ENCODE results near the gene SDCBP2. TPM values are rescaled to one million over a fixed set of nuclear protein-coding genes. Genes with fewer than 3 reads are reported as not detected.
A peak's percentile ranks its signal among the peaks of the same experiment; 100 is the strongest.

The SDCBP2 gene
- total RNA-seq, 2 donors from 2014 or later, result 3.1 to 5.4 TPM

DNA sequence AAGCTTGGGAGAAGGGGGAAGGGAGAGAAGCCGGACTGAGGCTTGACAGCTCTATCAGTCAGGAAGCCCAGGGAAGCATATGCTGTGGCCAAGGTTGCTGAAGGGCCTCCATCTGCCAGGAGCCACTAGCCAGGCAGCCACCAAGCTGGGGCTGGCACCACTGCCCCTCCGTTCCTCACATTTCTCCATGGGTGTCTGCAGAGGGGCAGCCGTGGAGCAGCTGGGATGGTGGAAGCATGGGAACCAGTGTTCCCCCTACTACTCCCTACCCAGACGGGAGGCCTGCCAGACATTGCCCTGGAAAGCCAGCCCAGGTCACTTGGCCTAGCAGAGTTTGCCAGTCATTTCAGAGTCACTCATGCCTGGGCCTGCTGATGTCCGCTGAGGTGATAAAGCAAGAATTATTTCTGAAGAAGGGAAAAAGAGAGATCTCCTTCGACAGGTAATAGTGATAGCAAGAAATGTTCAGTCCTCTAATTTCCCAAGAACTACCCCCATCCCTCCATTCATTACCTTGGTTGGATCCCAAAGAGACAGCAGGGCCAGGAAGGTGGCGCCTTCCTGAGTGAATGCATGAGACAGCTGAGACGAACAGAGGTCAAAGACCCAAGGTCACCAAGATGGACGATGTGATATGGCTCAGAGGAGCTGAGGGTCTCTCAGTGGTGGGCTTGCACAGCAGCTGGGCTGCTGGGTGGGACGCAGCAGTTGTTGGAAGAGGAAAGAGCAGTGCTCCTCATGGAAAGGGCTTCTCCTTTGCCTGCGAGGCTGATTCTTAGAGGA lies 41.0 kb downstream of the SDCBP2 start:
- intact Hi-C loops (cut with DNase I), result no loop called here
- DNase-seq (ENCODE audit: low spot score), result peak; percentile 51

DNA sequence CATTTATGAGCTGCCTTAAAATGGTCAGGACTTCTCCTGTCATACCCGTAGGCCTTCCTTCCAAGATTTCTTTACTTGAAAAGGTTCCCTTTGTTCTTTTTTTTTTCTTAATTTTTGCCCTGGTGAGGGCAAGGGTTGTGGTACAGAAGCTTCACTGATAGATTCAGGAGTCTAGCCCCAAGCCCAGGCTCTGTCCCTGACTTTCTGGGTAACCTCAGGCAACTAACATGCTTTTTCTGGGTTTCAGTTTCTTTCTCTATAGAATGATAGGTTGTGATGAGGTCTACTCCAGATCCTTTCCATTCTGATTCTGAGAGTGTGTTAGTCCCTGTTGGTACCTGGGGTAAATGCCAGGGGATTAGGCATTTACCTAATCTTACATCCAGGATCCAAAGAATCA lies 41.6 kb downstream of the SDCBP2 start:
- no peak for DNase-seq (ENCODE audit: low spot score)

DNA sequence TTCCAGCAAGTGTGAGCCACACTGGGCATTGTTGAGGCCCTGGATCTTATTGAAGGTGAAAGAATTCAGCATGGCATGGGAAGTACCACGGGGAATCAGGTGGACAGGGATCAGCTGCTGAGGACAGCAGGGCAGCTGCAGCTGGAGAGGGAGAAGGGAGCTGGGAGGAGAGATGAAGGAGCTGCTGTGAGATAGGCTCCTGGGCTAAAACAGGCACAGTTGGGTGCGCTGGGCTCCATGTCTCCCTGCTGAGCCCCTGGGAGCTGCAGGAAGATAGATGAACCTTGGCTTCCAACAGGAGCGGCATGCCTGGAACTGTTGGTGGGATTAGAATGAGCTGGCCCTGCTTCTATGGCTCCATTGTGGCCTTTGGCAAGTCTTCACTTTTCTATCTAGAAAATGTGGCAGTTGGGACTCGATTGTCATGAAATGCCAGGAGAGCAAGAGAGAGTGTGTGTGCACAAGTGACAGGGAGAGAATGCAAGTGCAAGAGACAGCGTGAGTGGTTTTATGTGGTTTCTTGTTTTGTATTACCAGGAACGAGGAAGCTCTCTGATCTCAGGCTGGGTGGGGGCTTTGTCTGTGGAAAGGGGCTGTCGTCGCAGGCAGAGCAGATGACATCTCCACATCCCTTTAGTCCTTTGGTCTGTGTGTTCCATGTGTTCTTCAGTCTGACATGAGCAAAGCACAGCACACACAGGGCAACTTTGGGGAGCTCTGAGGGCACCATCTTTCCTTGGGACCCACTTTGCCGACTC lies 42.5 kb downstream of the SDCBP2 start:
- DNase-seq (ENCODE audit: low spot score), result peak; percentile 25
- intact Hi-C loops (cut with DNase I), result no loop called here

More for the DNA sequence above, 41.6 kb downstream of the SDCBP2 start:
- intact Hi-C loops (cut with DNase I), result no loop called here

DNA sequence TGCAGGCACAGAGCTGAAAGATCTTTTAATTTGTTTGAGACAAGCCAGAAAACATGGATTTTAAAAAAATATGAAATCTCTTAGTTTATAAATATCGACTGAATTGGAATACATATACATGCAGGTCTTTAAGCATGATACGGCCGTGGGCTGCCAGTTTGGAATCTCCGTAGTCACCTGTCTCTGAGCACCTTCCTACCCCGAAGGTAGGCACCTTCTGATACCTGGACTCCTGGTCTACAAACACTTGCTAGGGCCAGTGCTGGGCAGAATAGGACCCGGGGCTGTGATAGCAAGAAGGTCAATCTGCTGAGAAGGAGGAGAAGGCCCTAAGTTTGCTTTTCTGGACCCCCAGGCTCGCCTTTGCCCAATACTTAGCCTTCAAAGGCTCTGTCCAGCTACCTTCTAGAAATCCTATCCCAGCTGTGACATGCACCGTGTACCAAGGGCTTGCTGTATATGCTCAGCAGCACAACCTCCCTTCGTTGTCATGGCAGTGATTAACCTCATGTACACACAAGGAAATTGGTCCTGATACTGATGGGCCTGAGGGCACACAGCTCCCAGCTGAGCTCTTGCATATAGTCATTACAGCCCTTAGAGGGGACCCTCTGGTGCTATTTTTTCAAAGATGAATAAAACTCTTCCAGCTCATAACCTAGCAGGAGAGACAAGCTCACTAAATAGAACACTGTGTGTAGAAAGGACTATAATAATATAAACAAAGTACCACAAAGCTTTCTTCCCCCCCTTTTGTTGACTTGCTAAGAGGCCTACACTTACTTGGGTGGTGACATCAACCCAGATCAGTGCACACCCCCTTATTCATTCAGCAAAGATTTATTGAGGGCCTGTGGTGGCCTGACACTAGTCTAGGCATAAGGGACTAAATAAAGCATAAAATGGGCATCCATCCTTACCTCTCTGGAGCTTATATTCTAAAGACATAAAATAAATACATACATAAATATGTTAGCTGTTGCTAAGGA lies 45.1 kb downstream of the SDCBP2 start:
- intact Hi-C loops (cut with DNase I), result no loop called here
- DNase-seq (ENCODE audit: low spot score), result no peak

DNA sequence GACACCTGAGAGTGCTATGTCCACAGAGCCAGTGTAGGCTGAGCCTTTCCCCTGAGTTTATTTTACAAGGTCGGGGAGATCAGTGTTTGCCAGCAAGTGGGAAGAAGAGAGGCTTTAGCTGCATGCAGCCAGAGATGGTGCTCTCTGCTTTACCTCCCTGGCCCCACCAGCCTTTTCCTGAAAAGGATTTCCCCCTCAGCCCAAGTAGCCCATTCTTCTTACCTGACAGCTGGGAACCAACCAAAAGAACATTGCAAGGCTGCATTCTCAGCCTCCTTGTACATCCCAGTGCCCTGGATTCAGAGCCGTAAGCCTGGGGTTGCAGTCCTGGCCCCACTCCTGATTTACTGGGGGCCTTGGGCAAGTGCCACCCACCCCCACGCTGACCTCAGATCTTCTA lies 46.0 kb downstream of the SDCBP2 start:
- DNase-seq (ENCODE audit: low spot score), result no peak
- intact Hi-C loops (cut with DNase I), result no loop called here

DNA sequence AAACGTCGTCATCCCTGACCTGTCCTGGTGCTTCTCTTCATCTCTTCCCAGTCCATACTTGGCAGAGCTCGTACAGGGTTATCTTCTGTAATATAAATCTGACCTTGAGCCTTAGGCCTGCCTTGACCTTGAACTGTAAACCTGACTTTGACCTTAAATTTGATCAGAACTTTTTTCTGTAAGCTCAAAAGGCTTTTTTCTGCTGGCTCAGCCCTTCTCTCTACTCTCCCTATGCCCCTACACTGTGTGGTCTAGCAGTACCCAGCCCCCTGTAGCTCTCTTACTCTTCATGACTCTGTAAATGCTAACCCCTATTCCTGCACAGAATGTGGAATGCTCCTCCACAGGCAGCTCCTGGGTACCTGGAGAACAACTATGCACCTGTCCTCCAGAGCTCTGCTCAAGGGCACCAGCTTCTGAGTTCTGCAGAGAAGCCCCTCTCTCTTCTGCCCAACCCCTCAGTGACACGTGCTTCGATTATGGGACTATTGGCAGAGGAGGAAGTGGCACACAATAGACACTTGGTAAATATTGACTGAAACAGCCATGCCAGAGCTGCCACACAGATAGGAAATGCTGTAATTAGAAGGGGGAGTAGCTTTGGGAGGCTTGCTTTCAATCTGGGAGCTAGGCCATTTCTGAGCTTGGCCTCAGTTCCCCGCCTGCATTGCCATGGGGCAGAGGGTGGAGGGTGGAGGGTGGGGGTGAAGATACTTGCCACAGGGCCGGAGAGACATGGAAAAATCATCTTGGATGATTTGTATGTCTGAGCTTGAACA lies 47.5 kb downstream of the SDCBP2 start:
- intact Hi-C loops (cut with DNase I), result no loop called here
- no peak for DNase-seq (ENCODE audit: low spot score)

DNA sequence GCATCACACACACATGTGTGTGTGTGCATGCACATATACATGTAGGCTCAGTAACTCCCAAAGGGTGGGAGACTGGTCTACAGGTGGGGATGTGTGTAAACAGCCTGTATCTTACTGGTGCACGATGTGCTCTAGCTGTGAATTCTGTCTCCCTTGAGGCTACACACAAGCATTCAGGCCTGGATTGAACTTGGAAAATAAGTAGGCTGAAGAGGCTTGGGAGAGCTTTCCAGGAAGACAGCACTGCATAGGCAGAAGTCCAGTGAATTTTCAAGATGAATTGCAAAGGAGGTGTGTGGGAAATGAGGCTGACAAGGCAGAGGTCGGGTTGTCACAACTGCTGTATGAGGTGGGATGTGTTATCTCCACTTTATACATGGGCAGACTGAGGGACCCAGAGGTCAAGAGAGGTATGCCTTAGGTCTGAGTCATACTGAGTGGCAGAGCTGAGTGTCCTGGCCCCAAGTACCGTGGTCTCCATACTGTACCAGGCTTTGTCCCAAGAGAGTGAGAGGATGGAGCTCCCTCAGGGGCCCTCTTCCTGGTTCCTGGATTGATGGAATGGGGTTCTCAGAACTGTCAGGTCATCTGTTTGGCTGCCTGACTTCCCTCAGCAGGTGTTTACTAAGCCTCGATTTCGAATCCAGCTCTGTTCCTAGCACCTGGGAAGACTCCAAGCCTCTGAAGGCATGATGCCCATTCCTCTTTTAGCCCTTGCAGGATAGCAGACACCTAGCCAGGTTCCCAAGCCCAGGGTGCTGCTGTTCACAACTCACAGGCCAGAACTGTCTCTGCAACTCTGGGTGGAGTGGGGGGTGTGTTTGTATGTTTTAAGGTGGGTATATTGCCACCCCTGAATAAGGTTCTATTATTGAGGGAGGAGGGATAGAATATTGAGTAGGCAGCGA lies 48.5 kb downstream of the SDCBP2 start:
- intact Hi-C loops (cut with DNase I), result no loop called here
- DNase-seq (ENCODE audit: low spot score), result no peak

DNA sequence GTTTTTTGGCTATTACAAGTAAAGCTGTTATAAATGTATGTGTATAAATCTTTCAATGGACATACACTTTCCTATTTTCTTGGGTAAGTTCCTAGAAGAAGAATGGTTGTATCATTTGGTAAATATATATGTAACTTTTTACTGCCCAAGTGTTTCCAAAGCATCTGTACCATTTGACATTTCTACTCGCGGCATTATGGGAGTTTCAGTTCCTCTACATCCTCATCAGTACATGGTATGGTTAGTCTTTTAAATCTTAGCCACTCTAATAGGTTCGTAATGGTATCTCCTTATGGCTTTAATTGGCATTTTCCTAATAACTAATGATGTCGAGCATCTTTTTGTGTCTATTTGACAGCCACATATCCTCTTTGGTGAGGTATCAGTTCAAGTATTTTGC lies 49.9 kb downstream of the SDCBP2 start:
- intact Hi-C loops (cut with DNase I), result no loop called here
- no peak for DNase-seq (ENCODE audit: low spot score)

DNA sequence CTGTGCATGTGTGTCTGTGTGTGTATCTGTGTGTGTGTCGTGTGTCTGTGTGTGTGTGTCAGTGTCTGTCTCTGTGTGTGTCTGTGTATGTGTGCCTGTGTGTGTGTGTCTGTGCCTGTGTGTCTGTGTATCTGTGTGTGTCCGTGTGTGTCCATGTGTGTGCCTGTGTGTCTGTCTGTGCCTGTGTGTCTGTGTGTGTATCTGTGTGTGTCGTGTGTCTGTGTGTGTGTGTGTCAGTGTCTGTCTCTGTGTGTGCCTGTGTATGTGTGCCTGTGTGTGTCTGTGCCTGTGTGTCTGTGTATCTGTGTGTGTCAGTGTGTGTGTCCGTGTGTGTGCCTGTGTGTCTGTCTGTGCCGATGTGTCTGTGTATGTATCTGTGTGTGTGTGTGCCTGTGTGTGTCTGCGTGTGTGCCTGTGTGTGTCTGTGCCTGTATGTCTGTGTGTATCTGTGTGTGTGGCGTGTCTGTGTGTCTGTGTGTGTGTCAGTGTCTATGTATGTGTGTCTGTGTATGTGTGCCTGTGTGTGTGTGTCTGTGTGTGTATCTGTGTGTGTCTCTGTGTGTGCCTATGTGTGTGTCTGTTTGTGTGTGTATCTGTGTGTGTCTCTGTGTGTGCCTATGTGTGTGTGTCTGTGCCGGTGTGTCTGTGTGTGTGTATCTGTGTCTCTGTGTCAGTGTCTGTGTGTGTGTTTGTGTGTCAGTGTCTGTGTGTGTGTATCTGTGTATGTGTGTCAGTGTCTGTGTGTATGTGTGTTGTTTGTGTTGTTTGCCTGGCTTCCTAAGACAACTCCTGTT lies 51.2 kb downstream of the SDCBP2 start:
- no peak for DNase-seq (ENCODE audit: low spot score)
- intact Hi-C loops (cut with DNase I), result no loop called here

DNA sequence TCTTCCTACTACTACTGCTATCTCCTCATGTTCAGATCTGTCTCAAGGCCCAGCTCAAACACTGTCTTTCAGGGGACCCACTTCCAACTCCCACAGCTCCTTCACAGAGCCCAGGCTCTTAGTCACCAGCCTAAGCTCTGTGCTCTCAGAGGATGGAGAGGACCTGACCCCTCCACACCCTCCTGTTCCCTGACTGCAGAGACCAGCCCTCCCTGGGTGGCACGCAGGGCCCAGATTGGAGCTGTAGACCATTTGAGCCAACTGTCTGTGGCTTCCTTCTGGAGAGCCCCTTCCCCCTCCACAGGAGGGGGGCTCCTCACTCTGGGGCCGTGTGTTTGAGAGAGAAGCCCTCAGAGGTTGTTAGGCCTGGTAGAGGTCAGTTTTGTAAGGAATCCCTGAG lies 53.0 kb downstream of the SDCBP2 start:
- intact Hi-C loops (cut with DNase I), result no loop called here
- no peak for DNase-seq (ENCODE audit: low spot score)

DNA sequence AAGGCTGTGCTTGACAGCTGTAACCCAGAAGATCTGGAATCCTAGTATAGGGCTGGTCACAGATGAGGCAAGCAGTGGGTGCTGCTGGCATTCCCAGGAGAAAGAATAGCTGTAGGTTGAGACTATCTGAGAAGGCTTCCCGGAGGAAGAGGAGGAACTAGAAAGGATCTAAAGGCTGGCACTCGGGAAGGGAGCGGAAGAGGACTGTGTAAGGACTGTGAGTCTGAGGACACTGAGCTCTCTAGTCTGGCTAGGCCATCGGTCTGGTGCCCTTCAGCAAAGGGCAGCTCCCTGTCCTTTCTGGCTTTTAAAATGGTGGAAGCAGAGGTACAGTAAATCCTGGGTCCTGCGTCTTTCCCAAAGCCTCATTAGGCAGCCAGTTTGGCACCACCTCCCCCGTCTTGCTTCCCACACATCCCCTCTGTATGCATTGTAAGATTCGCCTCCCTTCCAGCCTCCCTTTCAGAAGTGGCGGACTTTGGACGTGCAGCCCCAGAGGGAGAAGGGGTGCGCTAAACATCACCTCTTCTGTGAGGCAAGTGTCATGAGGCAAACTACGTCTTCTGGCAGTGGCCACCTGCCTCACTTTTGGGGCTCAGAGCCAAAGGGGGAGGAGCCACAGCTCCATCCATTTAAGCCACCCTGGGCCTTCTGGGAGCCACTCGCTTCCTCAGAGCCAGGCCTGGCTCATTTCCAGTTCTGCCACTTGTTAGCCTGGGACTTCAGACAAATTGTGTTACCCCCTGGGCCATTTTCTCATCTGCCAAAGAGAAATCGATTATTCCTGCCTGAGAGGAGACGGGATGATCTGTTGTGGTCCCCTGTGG lies 54.2 kb downstream of the SDCBP2 start:
- intact Hi-C loops (cut with DNase I), result no loop called here
- DNase-seq (ENCODE audit: low spot score), result no peak

DNA sequence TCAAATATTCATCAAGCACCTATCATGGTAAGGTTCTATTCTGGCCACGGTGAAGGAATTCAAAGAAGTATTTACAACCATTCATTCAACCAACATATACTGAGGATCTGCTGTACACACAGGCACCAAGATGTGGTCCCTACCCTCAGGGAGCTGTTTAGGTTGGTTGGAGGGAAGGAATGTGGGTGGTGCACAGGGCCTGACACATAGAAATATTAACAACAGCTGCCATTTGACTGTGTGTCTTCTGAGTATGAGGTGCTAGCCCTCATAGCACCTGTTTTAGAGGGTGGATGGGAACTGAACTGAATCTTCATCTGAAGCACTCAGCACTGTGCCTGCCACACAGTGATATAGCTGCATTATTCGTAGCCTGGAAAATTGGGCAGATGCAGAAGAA lies 55.6 kb downstream of the SDCBP2 start:
- intact Hi-C loops (cut with DNase I), result no loop called here
- DNase-seq (ENCODE audit: low spot score), result no peak

DNA sequence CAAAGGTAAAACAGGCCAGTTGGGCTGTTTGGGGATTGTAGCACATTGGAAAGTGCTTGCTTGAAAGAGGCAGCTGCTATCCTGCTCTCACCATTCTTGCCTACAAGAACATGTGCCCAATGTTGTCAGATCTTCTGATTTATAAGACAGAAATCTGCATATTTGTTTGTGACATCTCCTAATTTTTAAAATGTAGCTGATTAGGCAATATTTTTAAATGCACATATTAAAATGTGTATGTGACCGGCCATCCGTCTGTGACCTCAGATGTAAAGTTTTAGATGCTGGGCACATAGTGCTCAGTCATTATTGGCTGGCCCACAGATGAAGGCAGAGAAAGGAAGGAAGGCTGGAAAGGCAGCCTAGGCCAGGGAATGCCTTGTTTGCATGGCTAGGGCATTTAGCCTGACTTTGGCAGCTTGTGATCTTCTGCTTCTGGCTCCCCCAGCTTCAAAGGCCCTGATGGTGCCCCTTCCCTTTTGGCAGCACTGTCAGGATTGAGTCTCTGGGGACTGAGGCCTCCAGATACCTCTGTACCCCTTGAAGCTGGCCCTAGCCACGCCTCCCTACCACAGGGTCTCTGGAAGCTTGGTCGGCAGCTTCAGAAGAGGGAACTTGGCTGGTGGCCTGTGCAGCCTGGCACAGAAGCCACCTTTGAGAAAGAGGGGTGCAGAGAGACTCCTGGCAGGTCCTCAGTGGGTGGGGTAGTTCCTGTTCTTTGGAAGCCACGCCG lies 56.4 kb downstream of the SDCBP2 start:
- intact Hi-C loops (cut with DNase I), result no loop called here
- no peak for DNase-seq (ENCODE audit: low spot score)

DNA sequence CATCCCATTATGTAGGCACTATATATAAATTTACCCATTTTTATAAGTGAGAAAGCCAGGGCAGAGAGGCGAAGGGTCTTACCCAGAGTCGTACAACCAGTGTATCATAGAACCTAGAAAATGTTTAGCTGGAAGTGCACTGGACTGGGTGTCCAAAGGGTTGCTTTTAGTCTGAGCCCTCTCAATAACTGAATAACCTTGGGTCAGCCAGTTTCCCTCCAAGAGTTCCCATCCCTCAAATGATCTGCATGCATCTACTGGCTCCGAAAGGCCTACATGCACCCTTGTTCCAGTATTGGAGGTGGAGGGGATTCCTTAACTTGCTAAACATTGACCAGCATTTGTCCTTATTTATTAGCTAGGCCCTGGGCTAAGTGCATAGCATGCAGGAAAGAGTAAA lies 59.1 kb downstream of the SDCBP2 start:
- DNase-seq (ENCODE audit: low spot score), result no peak
- intact Hi-C loops (cut with DNase I), result no loop called here

DNA sequence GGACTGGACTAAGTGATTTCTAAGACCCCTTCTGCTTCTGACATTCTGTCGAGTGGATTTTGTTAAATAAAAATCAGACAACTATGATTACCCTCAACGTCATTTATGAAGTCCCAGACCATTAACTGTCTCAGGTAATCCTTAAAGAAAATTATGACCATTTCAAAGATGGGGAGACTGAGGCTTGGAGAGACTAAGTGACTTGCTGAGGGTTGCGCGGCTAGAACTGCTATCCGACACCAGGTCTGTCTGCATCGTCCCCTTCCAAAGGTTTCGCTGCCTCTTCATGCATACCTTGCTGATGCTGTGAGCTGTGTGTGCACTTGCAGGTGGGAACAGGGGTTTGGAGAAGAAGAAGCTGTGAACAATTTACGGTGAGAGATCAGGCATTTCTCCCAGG lies 59.7 kb downstream of the SDCBP2 start:
- DNase-seq (ENCODE audit: low spot score), result no peak
- intact Hi-C loops (cut with DNase I), result no loop called here
